SK-N-SH (cell line): Measurements from ENCODE around the gene RNF8.

ENCODE experiments used
- MAX ChIP-seq: IDR thresholded peaks from 2 replicates; pipeline ENCODE4 v1.4.0; 2012; ENCODE audit warnings: low read depth
- MXI1 ChIP-seq: IDR thresholded peaks from 2 replicates; pipeline ENCODE4 v1.6.1; 2012; ENCODE audit warnings: mild to moderate bottlenecking, low read depth, low read length, improper control_type of control experiment
- SIN3A ChIP-seq: IDR thresholded peaks from 2 replicates; pipeline ENCODE4 v1.6.1; 2012; ENCODE audit warnings: low read depth, mild to moderate bottlenecking, low read length, moderate library complexity, borderline replicate concordance

- no peak for TF ChIP-seq MAX
- TF ChIP-seq MXI1: no peak
- no peak for TF ChIP-seq SIN3A
Observed at GRCh38 chr6:37368961-37369320, 15.2 kb downstream of the RNF8 start.
